PFSK-1 (cell line): ENCODE results near the gene SH3PXD2A.

ENCODE experiments used
- FOXP2 ChIP-seq: optimal IDR thresholded peaks from 2 replicates; pipeline ENCODE3; 2011; ENCODE audit warnings: borderline replicate concordance, control low read depth, inconsistent platforms; ENCODE audit not compliant: insufficient read depth; ENCODE audit errors: extremely low read length, extremely low read depth
- POLR2AphosphoS5 ChIP-seq: IDR thresholded peaks from 2 replicates; pipeline ENCODE4 v1.6.1; 2012; ENCODE audit warnings: low read depth, mild to moderate bottlenecking, control low read depth, low read length, moderate library complexity
- REST ChIP-seq, 2 experiments: IDR thresholded peaks; 2 replicates each; pipeline versions ENCODE4 v1.6.1 to v1.8.0; 2011 to 2012; ENCODE audit warnings: low read depth in 2 of 2, low read length in 2 of 2, control low read depth in 1 of 2, inconsistent platforms in 1 of 2, mild to moderate bottlenecking in 1 of 2, moderate library complexity in 1 of 2; ENCODE audit not compliant: insufficient read depth in 1 of 2
- SIN3A ChIP-seq: IDR thresholded peaks from 2 replicates; pipeline ENCODE4 v1.6.1; 2012; ENCODE audit warnings: mild to moderate bottlenecking, low read length, moderate library complexity, borderline replicate concordance; ENCODE audit not compliant: insufficient read depth
- TAF1 ChIP-seq: IDR thresholded peaks from 2 replicates; pipeline ENCODE4 v1.6.1; 2012; ENCODE audit warnings: low read length, control low read depth, borderline replicate concordance; ENCODE audit not compliant: insufficient read depth

GRCh38 chr10:103768345-103768744 lies 87.0 kb downstream of the SH3PXD2A start:
- TF ChIP-seq POLR2AphosphoS5, result no peak
- no peak for TF ChIP-seq REST (IDR thresholded peaks at IDR 0.05; ENCODE audit: insufficient read depth in 1 of 2, low read depth in 2 of 2, low read length in 2 of 2)
- TF ChIP-seq TAF1, result no peak
- no peak for TF ChIP-seq SIN3A
- no peak for TF ChIP-seq FOXP2
